Stomach (tissue), 9 donors: ENCODE data around the gene PRKCA. TPM values are rescaled to one million over a fixed set of nuclear protein-coding genes. Genes with fewer than 3 reads are reported as not detected.

ENCODE experiments used
- DNase-seq, 2 donors: peaks; one replicate each; pipeline versions ENCODE4 v3.0.0 to v3.0.0-alpha.2; 2013 to 2019
- H3K27ac ChIP-seq, 5 donors: fragments of 200-600 bp in 4 of 5; sonication (generic) in 4 of 5; one replicate each; pipeline ENCODE4 v1.5.1; 2013 to 2019; ENCODE audit warnings: mild to moderate bottlenecking in 1 of 5, moderate library complexity in 1 of 5
- H3K27me3 ChIP-seq, 3 donors: fragments of 200-600 bp; sonication (generic); one replicate each; pipeline ENCODE4 v1.5.1; 2017 to 2019; ENCODE audit warnings: mixed run types in 1 of 3
- H3K36me3 ChIP-seq, 4 donors: fragments of 200-600 bp; sonication (generic); 1 replicate in 3 of 4; 2 replicates in 1 of 4; pipeline ENCODE4 v1.5.1; 2016 to 2019
- H3K4me1 ChIP-seq, 4 donors: fragments of 200-600 bp; sonication (generic); one replicate each; pipeline ENCODE4 v1.5.1; 2016 to 2019
- H3K4me3 ChIP-seq, 4 donors: fragments of 200-600 bp; sonication (generic) in 3 of 4; one replicate each; pipeline ENCODE4 v1.5.1; 2016 to 2019; ENCODE audit warnings: mild to moderate bottlenecking in 1 of 4
- H3K9me3 ChIP-seq, 4 donors: fragments of 200-600 bp; sonication (generic); one replicate each; pipeline ENCODE4 v1.5.1; 2016 to 2019
- CTCF ChIP-seq, 7 experiments: fragments of 450-650 bp in 4 of 7; fragments of 200-600 bp in 3 of 7; sonication (generic) in 3 of 7; IDR thresholded peaks; one replicate each; pipeline ENCODE4 v1.5.1; 2016 to 2019; ENCODE audit warnings: antibody characterized with exemption in 7 of 7, control low read depth in 2 of 7, mild to moderate bottlenecking in 1 of 7
- EP300 ChIP-seq: sonication (generic); formaldehyde crosslinking; IDR thresholded peaks from one replicate; pipeline ENCODE4 v1.6.1; 2017; ENCODE audit warnings: antibody characterized with exemption
- POLR2A ChIP-seq, 4 donors: fragments of 450-650 bp; IDR thresholded peaks; one replicate each; pipeline ENCODE4 v1.6.1; 2016; ENCODE audit warnings: antibody characterized with exemption in 4 of 4, control low read depth in 2 of 4, mild to moderate bottlenecking in 1 of 4, moderate library complexity in 1 of 4
- POLR2AphosphoS5 ChIP-seq, 3 donors: sonication (generic); formaldehyde crosslinking; IDR thresholded peaks; one replicate each; pipeline ENCODE4 v1.6.1; 2016; ENCODE audit warnings: antibody characterized with exemption in 3 of 3
- WGBS, 5 donors: extraction: QIAGEN DNeasy Blood & Tissue Kit in 3 of 5; methylation state at CpG; one replicate each; pipeline versions ENCODE4 v1.1.5 to v1.1.7; 2013 to 2018; 5-methylcytosine and 5-hydroxymethylcytosine counted together
- intact Hi-C: fragments of 100-400 bp; cut with DNase I; formaldehyde crosslinking; loops from one replicate; pipeline ENCODE4 v1.15.1; 2023; ENCODE audit warnings: low total_unique reads
- polyA plus RNA-seq, 3 donors: library from polyadenylated mRNA; stranded (reverse); fragments of 200-250 nt; gene quantifications; one replicate each; pipeline ENCODE4 v1.2.3, GENCODE V29; 2013
- total RNA-seq, 5 donors: library from RNA; depleted of rRNA; stranded (reverse); fragments of >200 nt; gene quantifications; one replicate each; pipeline versions ENCODE4 v1.1.0 to v1.2.3, GENCODE V29; 2014 to 2016
- donor health status: healthy with polysubstance abuse.
- donor health status: Bipolar disorder and iron deficiency.
- donor health status: healthy.

The PRKCA gene
- total and polyA plus RNA-seq, 8 donors: 2.1 to 41.1 (median 12.2) TPM

GRCh38 chr17:66643815-66644710 lies 341.6 kb downstream of the PRKCA start:
- intact Hi-C loops: no loop called here
- DNase-seq: no peak
- Histone ChIP-seq H3K4me3 (no peak overlapping the region), H3K27ac (no peak overlapping the region), H3K9me3 (no peaks in the 10 kb centered on the region), H3K4me1 (peaks cover 0 to 22% (median 7%) of the 10 kb centered on the region in 4 donors), H3K27me3 (no peaks in the 10 kb centered on the region), H3K36me3 (peaks cover 7 to 43% (median 32%) of the 10 kb centered on the region in 4 donors)
- TF ChIP-seq POLR2AphosphoS5 (IDR thresholded peaks at IDR 0.05) (no peak), CTCF (IDR thresholded peaks at IDR 0.05) (no peak), POLR2A (IDR thresholded peaks at IDR 0.05) (no peak), EP300 (no peak)
- WGBS, 5 donors: 49 to 66% (median 64%) methylated on average over 11 of the region's 11 CpGs

- DNase-seq: no peak
- intact Hi-C loops: no loop called here
- Histone ChIP-seq H3K4me3 (no peak overlapping the region), H3K27me3 (no peaks in the 10 kb centered on the region), H3K36me3 (peaks cover 7 to 43% (median 35%) of the 10 kb centered on the region in 4 donors), H3K4me1 (peaks cover 0 to 22% (median 7%) of the 10 kb centered on the region in 4 donors), H3K27ac (no peak overlapping the region), H3K9me3 (no peaks in the 10 kb centered on the region)
- 91 to 97% (median 95%) methylated on average over 9 to 10 of the region's 10 CpGs for WGBS, 5 donors
- TF ChIP-seq EP300 (no peak), POLR2A (IDR thresholded peaks at IDR 0.05) (no peak), CTCF (IDR thresholded peaks at IDR 0.05) (no peak), POLR2AphosphoS5 (IDR thresholded peaks at IDR 0.05) (no peak)
Observed at GRCh38 chr17:66645259-66645658, 342.8 kb downstream of the PRKCA start.

GRCh38 chr17:66647391-66647983 lies 345.1 kb downstream of the PRKCA start:
- Histone ChIP-seq H3K27me3 (no peaks in the 10 kb centered on the region), H3K4me3 (no peak overlapping the region), H3K36me3 (peaks cover 7 to 36% (median 27%) of the 10 kb centered on the region in 4 donors), H3K9me3 (no peaks in the 10 kb centered on the region), H3K27ac (no peak overlapping the region), H3K4me1 (peaks cover 0 to 22% (median 7%) of the 10 kb centered on the region in 4 donors)
- intact Hi-C loops: no loop called here
- no peak for DNase-seq
- TF ChIP-seq EP300: no peak
- no peak for TF ChIP-seq POLR2AphosphoS5 (IDR thresholded peaks at IDR 0.05)
- TF ChIP-seq CTCF (IDR thresholded peaks at IDR 0.05): no peak
- TF ChIP-seq POLR2A (IDR thresholded peaks at IDR 0.05): no peak
- 81 to 88% (median 86%) methylated on average over 6 to 7 of the region's 7 CpGs for WGBS, 5 donors

- TF ChIP-seq CTCF (IDR thresholded peaks at IDR 0.05) (no peak), EP300 (no peak), POLR2AphosphoS5 (IDR thresholded peaks at IDR 0.05) (no peak), POLR2A (IDR thresholded peaks at IDR 0.05) (no peak)
- intact Hi-C loops: no loop called here
Observed at GRCh38 chr17:66649818-66650543, 347.6 kb downstream of the PRKCA start.

More at GRCh38 chr17:66649818-66650543, 347.6 kb downstream of the PRKCA start:
- H3K9me3 ChIP-seq: no peaks in the 10 kb centered on the region
- H3K4me1 ChIP-seq: peaks cover 0 to 1% (median 0%) of the 10 kb centered on the region in 4 donors
- no peak overlapping the region for H3K27ac ChIP-seq
- H3K4me3 ChIP-seq: no peak overlapping the region
- DNase-seq: no peak
- H3K36me3 ChIP-seq: peaks cover 7 to 38% (median 21%) of the 10 kb centered on the region in 4 donors
- H3K27me3 ChIP-seq: no peaks in the 10 kb centered on the region
- 86 to 92% (median 87%) methylated on average over 12 of the region's 12 CpGs for WGBS, 5 donors
